IPS-NIHi7 (cell line): ENCODE measurements around the gene TRIM9.

Source experiments
- DNase-seq: peaks from one replicate; pipeline ENCODE4 v3.0.0; 2012; ENCODE audit warnings: mixed read lengths; ENCODE audit errors: extremely low spot score

TRIM9 gene

GRCh38 chr14:50936016-50936340 lies 158.9 kb downstream of the TRIM9 start:
- DNase-seq = no peak

GRCh38 chr14:50935126-50936015 lies 159.5 kb downstream of the TRIM9 start:
- DNase-seq = no peak

- DNase-seq = no peak
These were observed 162.1 kb downstream of the TRIM9 start for GRCh38 chr14:50932592-50933495.

GRCh38 chr14:50932156-50932555 lies 162.7 kb downstream of the TRIM9 start:
- DNase-seq = no peak

GRCh38 chr14:50931559-50931958 lies 163.3 kb downstream of the TRIM9 start:
- DNase-seq = no peak

- no peak for DNase-seq
These were observed 165.4 kb downstream of the TRIM9 start for GRCh38 chr14:50929506-50929905.

GRCh38 chr14:50928002-50928635 lies 166.8 kb downstream of the TRIM9 start:
- no peak for DNase-seq

- DNase-seq = no peak
These were observed 168.0 kb downstream of the TRIM9 start for GRCh38 chr14:50926851-50927386.
